GM08714 (cell line): Measurements from ENCODE around the gene SORBS2.

Source experiments
- H3K4me3 ChIP-seq: fragments of 200-500 bp; sonication (Bioruptor generic); 2 replicates; pipeline ENCODE4 v1.5.1; 2014; ENCODE audit warnings: mild to moderate bottlenecking, low read length, inconsistent platforms
- ZNF274 ChIP-seq: IDR thresholded peaks from 2 replicates; pipeline ENCODE4 v1.6.1; 2012; ENCODE audit warnings: mild to moderate bottlenecking, low read depth, low read length

SORBS2 gene

DNA sequence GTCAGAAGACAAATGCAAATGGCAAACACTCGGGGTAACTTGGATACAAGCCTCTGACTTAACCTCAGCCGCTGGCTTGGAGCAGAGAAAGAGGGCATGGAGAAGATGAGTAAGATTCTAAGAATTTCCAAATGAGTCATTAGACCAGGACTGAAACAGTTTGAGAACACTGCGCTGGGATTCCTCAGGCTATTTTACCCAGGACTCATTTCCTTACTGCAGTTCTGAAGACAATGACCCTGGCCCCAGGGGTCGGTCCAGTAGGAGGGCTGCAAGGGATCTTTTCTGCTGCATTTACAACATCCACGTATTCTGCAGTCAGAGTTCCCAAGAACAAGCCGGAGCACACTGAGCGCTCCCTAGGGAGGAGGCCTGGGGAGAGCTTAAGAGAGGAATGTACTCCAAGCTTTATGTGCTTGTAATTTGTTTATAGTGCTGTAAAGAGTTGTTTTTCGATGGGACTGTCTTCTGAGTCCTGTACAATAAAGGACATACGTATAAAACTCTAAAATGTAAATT, 27.3 kb upstream of the SORBS2 start:
- no peak for TF ChIP-seq ZNF274
- H3K4me3 ChIP-seq = no peak overlapping the region

DNA sequence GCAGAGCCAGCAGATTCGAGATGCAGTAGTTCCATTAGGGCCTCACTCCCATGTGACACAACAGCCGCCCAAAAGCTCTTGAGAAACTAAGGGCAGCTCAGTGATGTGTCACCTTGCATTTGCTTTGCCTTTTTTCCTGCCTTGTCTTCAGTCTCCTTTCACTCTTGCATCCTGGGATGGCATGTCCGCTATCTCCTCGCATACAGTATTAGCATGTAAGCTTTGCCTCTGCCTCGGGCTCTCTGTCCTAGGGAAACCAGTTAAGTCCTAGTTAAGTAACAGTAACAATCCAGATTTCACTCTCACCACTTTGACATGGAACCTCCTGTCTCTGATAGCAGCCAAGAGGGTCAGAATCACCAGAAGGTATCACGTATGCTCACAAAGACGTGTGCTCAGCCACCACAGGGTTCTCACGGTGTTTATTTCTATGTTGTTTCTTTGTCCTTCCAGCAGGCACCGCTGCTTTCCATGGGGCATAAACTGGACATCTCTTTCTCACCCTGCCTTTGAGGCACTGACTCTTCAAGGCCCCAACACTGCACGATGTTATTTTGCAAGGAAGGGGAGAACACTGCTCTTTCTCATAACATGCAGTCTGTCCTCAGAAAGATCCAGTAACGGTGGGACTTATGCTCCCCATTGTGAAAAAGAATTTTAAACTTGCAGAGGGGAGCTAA, 26.7 kb upstream of the SORBS2 start:
- no peak overlapping the region for H3K4me3 ChIP-seq
- no peak for TF ChIP-seq ZNF274

DNA sequence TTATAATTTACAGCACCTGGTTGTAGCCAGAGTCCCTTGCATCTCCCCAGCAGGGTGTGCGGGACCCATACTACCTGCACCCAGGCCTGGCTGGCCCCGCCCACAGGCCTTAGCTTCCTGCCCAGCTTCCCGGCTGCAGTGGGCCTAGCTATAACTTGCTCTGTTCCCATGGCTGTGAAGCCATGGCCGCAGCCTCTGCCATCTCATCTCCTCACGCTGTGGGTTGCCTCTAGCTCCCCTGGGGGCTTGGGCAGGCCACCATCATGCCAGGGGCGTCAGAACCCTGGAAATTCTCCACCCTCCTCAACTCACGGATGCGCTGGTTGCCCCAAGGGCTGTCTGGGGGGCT, 26.1 kb upstream of the SORBS2 start:
- no peak for TF ChIP-seq ZNF274
- H3K4me3 ChIP-seq = no peak overlapping the region

DNA sequence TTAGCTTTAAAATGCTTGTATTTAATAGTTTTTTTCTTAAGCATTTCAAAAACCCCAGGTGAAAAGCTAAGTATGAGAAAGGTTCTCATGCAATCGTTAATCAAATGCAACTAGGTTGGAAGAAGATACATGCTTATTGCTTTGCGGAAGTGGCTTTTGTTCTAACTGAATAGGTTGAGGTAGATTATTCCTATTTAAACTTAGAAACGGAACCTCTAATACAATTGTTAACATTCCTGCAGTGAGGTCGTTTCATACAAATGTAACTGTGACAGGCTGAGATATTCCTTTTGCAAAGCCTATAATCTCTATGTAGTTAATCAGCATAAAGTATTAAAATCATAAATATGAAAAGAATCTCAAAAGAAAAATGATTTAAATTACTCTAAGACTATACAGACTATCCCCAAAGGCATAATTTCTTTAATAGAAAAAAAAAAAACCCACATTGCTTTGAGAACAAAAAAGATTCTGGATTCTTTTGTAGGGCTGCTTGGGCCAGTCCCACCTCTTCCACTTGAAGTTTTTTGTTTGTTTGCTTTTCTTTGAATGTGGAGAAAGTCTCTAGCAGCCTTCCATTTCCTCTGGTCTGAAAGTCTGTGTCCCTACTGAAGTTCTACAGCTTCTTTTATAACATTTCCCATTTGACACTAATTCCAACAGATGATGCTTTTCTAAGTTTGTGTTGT, 25.6 kb upstream of the SORBS2 start:
- H3K4me3 ChIP-seq = no peak overlapping the region
- TF ChIP-seq ZNF274 = no peak

DNA sequence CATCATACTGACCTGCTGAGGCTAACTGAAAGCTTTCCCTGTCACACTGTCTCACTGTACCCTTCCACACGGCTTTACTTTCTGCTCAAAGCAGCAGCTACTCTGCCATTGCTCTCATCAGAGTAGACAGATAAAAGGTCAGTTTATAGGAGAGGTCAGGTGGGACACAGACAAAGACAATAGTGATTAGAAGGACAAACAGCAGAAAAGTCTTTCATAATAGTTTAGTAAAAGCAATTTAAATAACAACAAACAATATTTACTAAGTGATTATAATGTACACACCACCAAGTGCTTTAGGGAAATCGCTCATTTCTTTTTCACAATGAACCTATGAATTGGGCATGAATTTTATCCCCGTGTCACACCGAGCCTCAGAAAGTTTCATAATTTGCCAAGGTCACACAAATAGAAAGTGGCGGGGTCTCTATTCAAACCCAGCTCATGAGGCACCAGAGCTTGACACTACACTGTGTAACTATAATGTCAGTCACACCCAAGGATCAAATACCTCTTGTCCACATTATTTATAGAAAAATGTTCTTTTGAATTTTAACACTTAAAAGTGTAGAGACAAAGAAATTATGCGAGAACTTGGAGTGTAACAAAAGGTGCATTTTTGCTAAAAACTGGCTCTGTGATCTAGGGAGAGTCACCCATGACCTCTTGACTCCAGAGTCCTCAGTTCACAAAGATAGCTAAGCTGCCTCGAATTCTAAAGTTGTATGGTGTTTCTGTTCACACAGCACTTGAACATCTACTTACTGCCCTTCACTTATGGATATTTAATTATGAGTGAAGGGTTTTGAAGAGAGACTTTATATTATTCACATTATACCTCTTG, 24.5 kb upstream of the SORBS2 start:
- no peak overlapping the region for H3K4me3 ChIP-seq
- no peak for TF ChIP-seq ZNF274

DNA sequence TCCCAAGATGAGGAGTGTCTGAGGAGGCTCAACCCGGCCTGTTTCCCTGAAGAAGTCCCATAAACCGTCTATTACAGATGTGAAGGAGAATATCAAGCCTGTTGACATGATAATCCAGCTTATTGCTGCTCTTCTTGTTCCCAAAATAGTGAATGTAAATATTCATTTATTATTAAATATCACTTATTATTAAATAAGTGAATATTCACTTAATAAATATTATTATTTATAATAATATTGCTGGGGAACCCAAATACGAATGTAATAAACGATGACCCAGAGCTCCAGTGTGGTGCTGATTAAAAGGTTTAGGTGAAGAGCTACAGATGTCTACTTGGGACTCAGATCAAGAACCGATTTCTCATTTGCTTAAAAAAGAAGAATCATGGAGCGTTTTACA, 23.8 kb upstream of the SORBS2 start:
- no peak overlapping the region for H3K4me3 ChIP-seq
- no peak for TF ChIP-seq ZNF274

DNA sequence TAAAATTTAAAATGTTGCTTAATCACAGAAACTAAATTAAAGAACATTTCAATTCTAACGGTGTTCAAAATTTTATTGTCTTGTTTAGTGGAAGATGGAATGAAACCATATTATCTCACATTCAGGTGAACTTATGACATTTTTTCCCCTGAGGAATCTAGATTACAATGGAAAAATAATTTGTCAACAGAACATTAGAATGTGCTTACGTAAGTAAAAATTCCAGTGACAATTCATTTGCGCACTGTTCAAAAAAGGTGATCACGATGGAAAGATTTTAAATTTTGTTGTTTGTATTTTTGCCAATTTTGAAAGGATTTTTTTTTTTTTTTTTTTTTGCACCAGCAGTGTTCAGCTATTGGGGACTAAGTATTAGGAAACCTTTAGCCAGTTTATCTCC, 23.3 kb upstream of the SORBS2 start:
- no peak for TF ChIP-seq ZNF274
- no peak overlapping the region for H3K4me3 ChIP-seq

DNA sequence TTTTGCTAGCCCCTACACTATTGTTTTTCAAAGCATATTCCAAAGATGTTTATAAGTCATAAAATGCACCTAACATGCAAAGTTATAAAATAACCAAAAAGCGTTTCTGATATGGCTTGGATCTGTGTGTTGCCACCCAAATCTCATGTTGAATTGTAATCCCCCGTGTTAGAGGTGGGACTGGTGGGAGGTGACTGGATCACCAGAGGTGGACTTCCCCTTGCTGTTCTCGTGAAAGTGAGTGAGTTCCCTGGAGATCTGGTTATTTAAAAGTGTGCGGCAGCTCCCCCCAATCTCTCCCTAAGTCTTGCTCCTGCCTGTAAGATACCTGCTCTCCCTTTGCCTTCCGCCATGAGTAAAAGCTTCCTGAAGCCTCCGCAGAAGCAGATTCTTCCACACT, 22.8 kb upstream of the SORBS2 start:
- no peak for TF ChIP-seq ZNF274
- H3K4me3 ChIP-seq = no peak overlapping the region

DNA sequence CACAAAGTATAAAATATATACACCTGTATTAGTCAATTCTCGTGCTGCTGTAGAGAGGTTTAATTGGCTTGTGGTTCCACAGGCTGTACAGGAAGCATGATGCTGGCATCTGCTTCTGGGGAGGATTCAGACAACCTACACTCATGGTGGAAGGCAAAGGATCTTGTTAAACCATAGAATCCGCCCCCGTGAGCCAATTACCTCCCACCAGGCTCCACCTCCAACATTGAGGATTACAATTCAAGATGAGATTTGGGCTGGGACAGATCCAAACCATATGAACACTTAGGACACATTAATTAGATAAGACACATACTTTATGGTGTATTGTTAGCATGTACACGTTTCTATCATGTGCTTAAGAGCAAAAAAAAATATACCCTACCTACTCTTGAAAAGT, 22.1 kb upstream of the SORBS2 start:
- no peak overlapping the region for H3K4me3 ChIP-seq
- TF ChIP-seq ZNF274 = no peak

DNA sequence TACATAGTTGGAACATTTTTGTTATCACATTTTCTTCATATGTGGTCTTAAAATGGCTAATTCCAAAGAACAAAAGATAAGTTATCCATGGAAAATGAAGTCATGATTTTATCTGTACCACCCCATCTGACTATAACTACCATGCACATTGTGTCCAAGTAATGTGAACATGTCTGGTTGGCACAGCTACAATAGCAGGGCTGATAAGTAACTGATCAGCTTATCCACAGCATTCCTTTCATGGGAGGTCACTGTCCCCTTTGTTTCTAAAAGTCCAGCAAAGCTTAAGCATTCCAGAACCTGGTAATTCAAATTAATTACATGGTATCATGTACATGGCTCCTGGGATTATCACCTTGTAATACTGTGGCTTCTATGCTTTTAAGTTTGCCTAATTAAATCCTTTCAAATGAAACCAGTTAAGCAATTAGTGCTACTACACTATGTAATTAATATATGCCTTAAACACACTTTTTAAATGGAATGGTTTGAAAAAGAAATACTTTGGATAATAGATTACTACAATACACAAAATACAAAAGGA, 21.1 kb upstream of the SORBS2 start:
- TF ChIP-seq ZNF274 = no peak
- H3K4me3 ChIP-seq = no peak overlapping the region

DNA sequence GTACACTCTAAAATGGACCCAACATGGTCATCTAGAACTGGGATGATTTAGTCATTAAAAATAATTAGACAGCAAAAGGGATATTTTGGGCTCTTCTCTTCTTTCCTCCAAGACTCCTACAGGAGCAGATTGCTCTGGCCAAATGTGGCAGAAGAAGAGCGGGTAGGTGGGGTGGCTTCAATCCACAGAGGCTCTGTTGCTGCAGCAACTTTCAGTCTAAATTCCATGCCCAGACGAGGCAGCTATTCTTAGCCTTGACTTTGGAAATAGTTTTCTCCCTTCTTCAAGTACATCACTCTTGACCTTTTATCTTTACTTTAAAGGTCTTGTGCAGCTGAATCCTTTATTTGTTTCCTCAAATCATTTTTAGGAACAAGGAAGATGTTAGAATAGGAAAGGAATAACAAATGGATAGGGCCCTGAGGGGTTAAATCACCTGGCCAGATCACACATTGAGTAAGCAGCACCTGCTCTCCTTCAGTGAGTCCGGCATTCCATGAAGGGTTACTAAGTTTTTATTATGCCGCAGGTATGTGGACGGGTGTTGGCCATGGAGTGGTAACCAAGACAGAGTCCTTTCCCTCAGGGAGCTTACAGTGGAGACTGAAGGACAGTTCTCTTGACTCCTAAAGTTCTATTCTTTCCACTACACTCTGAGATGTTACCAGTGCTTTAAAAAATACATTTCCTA, 19.3 kb upstream of the SORBS2 start:
- H3K4me3 ChIP-seq = no peak overlapping the region
- TF ChIP-seq ZNF274 = no peak

DNA sequence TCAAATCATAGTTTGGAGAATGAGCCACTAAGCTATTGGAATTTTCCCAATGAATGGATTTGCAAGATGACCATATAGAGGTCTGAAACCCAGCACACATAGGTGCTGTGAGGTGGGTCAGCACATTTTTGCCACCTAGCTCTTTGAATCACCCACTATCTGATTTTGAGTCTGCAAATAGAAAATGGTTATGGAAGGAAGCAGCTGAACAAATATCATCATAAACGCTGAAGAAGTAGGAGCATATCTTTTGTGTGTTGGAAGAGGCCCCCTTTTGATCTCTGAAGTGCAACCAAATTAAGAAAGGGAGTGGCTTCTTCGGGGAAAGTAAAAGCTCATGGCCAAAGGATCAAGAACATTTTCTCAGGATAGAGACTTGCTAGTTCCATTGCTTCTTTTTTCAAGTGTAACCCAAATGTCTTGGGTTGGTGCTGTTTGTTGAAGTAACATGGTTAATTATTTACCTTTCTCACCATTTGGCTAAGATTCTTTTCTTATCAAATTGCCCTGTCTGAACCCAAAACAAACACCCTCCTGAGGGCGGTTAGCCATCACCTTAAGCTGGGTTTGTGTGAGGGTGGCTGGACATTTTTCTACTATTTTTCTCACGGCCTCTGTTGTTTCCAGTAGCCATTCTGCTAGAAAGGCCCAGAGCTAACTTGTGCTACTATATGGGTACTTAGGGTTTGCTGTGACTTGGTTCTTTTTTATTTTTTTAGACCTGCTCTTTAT, 18.4 kb upstream of the SORBS2 start:
- no peak for TF ChIP-seq ZNF274
- no peak overlapping the region for H3K4me3 ChIP-seq

DNA sequence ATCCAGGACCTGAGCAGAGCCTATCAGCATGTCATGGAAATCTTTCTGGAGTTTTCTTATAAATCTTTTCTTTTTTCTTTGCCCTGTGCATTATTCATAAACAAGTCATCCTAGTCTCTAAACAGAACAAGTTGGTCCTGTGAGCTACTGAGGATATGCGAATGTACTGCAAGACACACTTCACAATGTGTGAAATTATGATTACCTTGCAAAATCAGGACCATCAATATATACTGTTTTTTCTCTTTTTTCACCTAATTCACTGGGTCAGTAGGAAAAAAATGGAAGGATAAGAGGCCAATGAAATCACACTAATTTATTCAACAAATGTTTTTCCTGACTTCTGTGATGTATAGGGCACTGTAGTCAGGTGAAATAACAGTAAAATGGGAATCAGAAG, 14.4 kb upstream of the SORBS2 start:
- no peak for TF ChIP-seq ZNF274
- H3K4me3 ChIP-seq = no peak overlapping the region

DNA sequence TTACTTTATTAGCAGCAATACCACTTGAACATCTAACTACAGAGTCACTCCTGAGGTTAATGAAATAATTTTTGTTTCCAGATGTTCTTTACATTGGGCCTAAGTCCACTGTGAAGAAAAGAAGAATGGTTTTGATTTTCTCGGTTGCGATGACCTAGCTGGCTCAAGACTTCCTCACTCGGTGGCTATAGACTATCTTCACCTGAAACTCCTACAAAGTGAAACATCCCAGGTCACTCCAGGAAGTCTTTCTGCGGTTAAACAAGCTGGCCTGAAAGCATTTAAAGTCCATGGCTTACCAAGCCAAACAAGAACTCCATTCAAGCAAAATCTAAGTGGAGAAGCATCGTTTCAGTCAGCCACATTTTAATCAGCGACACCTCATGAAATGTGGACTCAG, 13.7 kb upstream of the SORBS2 start:
- no peak overlapping the region for H3K4me3 ChIP-seq
- no peak for TF ChIP-seq ZNF274
